Liver (tissue), 9 donors: ENCODE results near the gene EMX1. TPM values are rescaled to one million over a fixed set of nuclear protein-coding genes. Genes with fewer than 3 reads are reported as not detected.

ENCODE experiments used
- DNase-seq: peaks from one replicate; pipeline ENCODE4 v3.0.0-alpha.2; 2017; ENCODE audit warnings: low spot score
- H3K27ac ChIP-seq, 2 donors: one replicate each; pipeline ENCODE4 v1.7.0; 2013; ENCODE audit warnings: inconsistent platforms in 2 of 2, low read length in 2 of 2, control low read depth in 1 of 2, low read depth in 1 of 2, mild to moderate bottlenecking in 1 of 2
- H3K27me3 ChIP-seq, 4 donors: one replicate each; pipeline versions ENCODE4 v1.6.1 to v1.7.0; 2013; ENCODE audit warnings: low read length in 3 of 4, inconsistent platforms in 1 of 4, mild to moderate bottlenecking in 1 of 4, moderate library complexity in 1 of 4; ENCODE audit not compliant: control insufficient read depth in 4 of 4, insufficient read depth in 4 of 4
- H3K36me3 ChIP-seq, 4 donors: one replicate each; pipeline versions ENCODE4 v1.6.1 to v1.7.0; 2013; ENCODE audit warnings: low read length in 3 of 4, mild to moderate bottlenecking in 3 of 4, low read depth in 1 of 4, moderate library complexity in 1 of 4; ENCODE audit not compliant: control insufficient read depth in 4 of 4, insufficient read depth in 3 of 4
- H3K4me1 ChIP-seq, 4 donors: one replicate each; pipeline versions ENCODE4 v1.6.1 to v1.7.0; 2013; ENCODE audit warnings: low read length in 3 of 4, mild to moderate bottlenecking in 3 of 4, moderate library complexity in 1 of 4; ENCODE audit not compliant: control insufficient read depth in 4 of 4, insufficient read depth in 4 of 4
- H3K4me3 ChIP-seq, 3 donors: one replicate each; pipeline versions ENCODE4 v1.6.1 to v1.7.0; 2013; ENCODE audit warnings: low read length in 3 of 3, control low read depth in 1 of 3, low read depth in 1 of 3, mild to moderate bottlenecking in 1 of 3
- H3K9ac ChIP-seq, 2 donors: one replicate each; pipeline ENCODE4 v1.7.0; 2013; ENCODE audit warnings: low read length in 2 of 2, mild to moderate bottlenecking in 2 of 2, moderate library complexity in 2 of 2, control low read depth in 1 of 2, low read depth in 1 of 2
- H3K9me3 ChIP-seq, 4 donors: one replicate each; pipeline versions ENCODE4 v1.6.1 to v1.7.0; 2013; ENCODE audit warnings: low read length in 3 of 4; ENCODE audit not compliant: control insufficient read depth in 4 of 4
- ATF3 ChIP-seq: IDR thresholded peaks from 2 replicates; pipeline ENCODE4 v1.6.1; 2016; ENCODE audit warnings: antibody characterized with exemption
- CTCF ChIP-seq: fragments of 150-350 bp; IDR thresholded peaks from 2 replicates; pipeline ENCODE4 v1.5.1; 2017; ENCODE audit warnings: improper control_type of control experiment, low read depth, low read length; ENCODE audit not compliant: missing input control
- EGR1 ChIP-seq, 2 donors: IDR thresholded peaks; 2 replicates each; pipeline ENCODE4 v1.6.1; 2016 to 2018; ENCODE audit warnings: antibody characterized with exemption in 2 of 2, low read depth in 2 of 2
- FOXA1 ChIP-seq: IDR thresholded peaks from 2 replicates; pipeline ENCODE4 v1.6.1; 2016; ENCODE audit warnings: antibody characterized with exemption
- GABPA ChIP-seq, 2 donors: IDR thresholded peaks in 1 of 2; conservative IDR thresholded peaks in 1 of 2; 2 replicates each; pipeline ENCODE4 v1.6.1; 2016; ENCODE audit warnings: antibody characterized with exemption in 2 of 2, mild to moderate bottlenecking in 1 of 2, moderate library complexity in 1 of 2
- HNF4A ChIP-seq, 2 donors: conservative IDR thresholded peaks; 2 replicates each; pipeline ENCODE4 v1.6.1; 2016; ENCODE audit warnings: antibody characterized with exemption in 2 of 2, mild to moderate bottlenecking in 2 of 2
- HNF4G ChIP-seq: IDR thresholded peaks from 2 replicates; pipeline ENCODE4 v1.6.1; 2016; ENCODE audit warnings: antibody characterized with exemption
- JUND ChIP-seq, 2 donors: IDR thresholded peaks; 2 replicates each; pipeline ENCODE4 v1.6.1; 2016; ENCODE audit warnings: antibody characterized with exemption in 2 of 2
- MAX ChIP-seq: IDR thresholded peaks from 2 replicates; pipeline ENCODE4 v1.6.1; 2016; ENCODE audit warnings: antibody characterized with exemption
- NR2F2 ChIP-seq: IDR thresholded peaks from 2 replicates; pipeline ENCODE4 v1.6.1; 2016; ENCODE audit warnings: antibody characterized with exemption
- RAD21 ChIP-seq, 2 donors: IDR thresholded peaks; 2 replicates each; pipeline ENCODE4 v1.6.1; 2016; ENCODE audit warnings: antibody characterized with exemption in 2 of 2, mild to moderate bottlenecking in 2 of 2
- REST ChIP-seq: IDR thresholded peaks from 2 replicates; pipeline ENCODE4 v1.6.1; 2016; ENCODE audit warnings: antibody characterized with exemption, mild to moderate bottlenecking
- RXRA ChIP-seq, 2 donors: IDR thresholded peaks; 2 replicates each; pipeline ENCODE4 v1.6.1; 2017 to 2018; ENCODE audit warnings: antibody characterized with exemption in 2 of 2, mild to moderate bottlenecking in 1 of 2
- SP1 ChIP-seq: IDR thresholded peaks from 2 replicates; pipeline ENCODE4 v1.6.1; 2018; ENCODE audit warnings: antibody characterized with exemption, mild to moderate bottlenecking
- TAF1 ChIP-seq: conservative IDR thresholded peaks from 2 replicates; pipeline ENCODE4 v1.6.1; 2016; ENCODE audit warnings: antibody characterized with exemption, mild to moderate bottlenecking
- YY1 ChIP-seq: IDR thresholded peaks from 2 replicates; pipeline ENCODE4 v1.6.1; 2016; ENCODE audit warnings: antibody characterized with exemption, mild to moderate bottlenecking
- ZBTB33 ChIP-seq: IDR thresholded peaks from 2 replicates; pipeline ENCODE4 v1.6.1; 2016; ENCODE audit warnings: antibody characterized with exemption
- WGBS: extraction: QIAGEN DNeasy Blood & Tissue Kit; methylation state at CpG from one replicate; pipeline ENCODE4 v1.1.7; 2013; 5-methylcytosine and 5-hydroxymethylcytosine counted together
- polyA plus RNA-seq, 2 donors: library from polyadenylated mRNA; stranded (reverse) in 1 of 2; unstranded in 1 of 2; fragments of 200-250 nt in 1 of 2; fragments of >200 nt in 1 of 2; fragmentation: Nextera tagmentation in 1 of 2; extraction: Ambion mirVana in 1 of 2; gene quantifications; one replicate each; pipeline versions ENCODE4 v1.2.1 to v1.2.3, GENCODE V29; 2013 to 2015
- total RNA-seq, 2 donors: library from RNA; depleted of rRNA; stranded (reverse); fragments of >200 nt; gene quantifications; one replicate each; pipeline ENCODE4 v1.2.3, GENCODE V29; 2014
- donor health status: healthy.
- donor health status: healthy.
- donor health status: healthy.
- donor health status: healthy.
- donor health status: healthy.

Gene EMX1
- total and polyA plus RNA-seq, 4 donors = 0.06 to 0.18 (median 0.08) TPM; not detected in 1

- H3K36me3 ChIP-seq = no peaks in the 10 kb centered on the region
- no peaks in the 10 kb centered on the region for H3K9me3 ChIP-seq
- H3K4me1 ChIP-seq = peaks cover 31 to 51% (median 42%) of the 10 kb centered on the region in 4 donors
- H3K27ac ChIP-seq = peak overlapping the region; percentile 70 to 86
- no peaks in the 10 kb centered on the region for H3K27me3 ChIP-seq
- TF ChIP-seq ZBTB33 (no peak), YY1 (no peak), NR2F2 (no peak), JUND (IDR thresholded peaks at IDR 0.05) (peak in 1 of 2 donors; percentile 44), FOXA1 (no peak)
- DNase-seq = no peak
- no peak overlapping the region for H3K9ac ChIP-seq
- 61% methylated on average over 2 of the region's 2 CpGs for WGBS
- H3K4me3 ChIP-seq = no peak overlapping the region
Measured at GRCh38 chr2:72982219-72982618, 64.9 kb downstream of the EMX1 start.

- Histone ChIP-seq H3K4me1 (peaks cover 31 to 56% (median 47%) of the 10 kb centered on the region in 4 donors), H3K9ac (peak overlapping the region in 1 of 2 donors; percentile 53), H3K9me3 (no peaks in the 10 kb centered on the region), H3K4me3 (no peak overlapping the region), H3K36me3 (peaks cover 0 to 4% (median 1%) of the 10 kb centered on the region in 4 donors), H3K27ac (peak overlapping the region; percentile 70 to 86), H3K27me3 (no peaks in the 10 kb centered on the region)
- WGBS = 74% methylated on average over 11 of the region's 11 CpGs
- no peak for DNase-seq
- TF ChIP-seq REST = no peak
- peak; percentile 80 to 89 for TF ChIP-seq RXRA (IDR thresholded peaks at IDR 0.05)
- no peak for TF ChIP-seq EGR1 (IDR thresholded peaks at IDR 0.05; ENCODE audit: low read depth in 2 of 2)
- TF ChIP-seq JUND (IDR thresholded peaks at IDR 0.05) = no peak
- no peak for TF ChIP-seq CTCF
- no peak for TF ChIP-seq YY1
- TF ChIP-seq MAX = no peak
- peak; percentile 72 for TF ChIP-seq SP1
- TF ChIP-seq TAF1 = no peak
- no peak for TF ChIP-seq ZBTB33
- peak; percentile 68 to 77 for TF ChIP-seq HNF4A (conservative IDR thresholded peaks at IDR 0.05)
- TF ChIP-seq ATF3 = no peak
- TF ChIP-seq NR2F2 = no peak
- TF ChIP-seq RAD21 (IDR thresholded peaks at IDR 0.05) = no peak
- peak; percentile 50 for TF ChIP-seq HNF4G
- no peak for TF ChIP-seq GABPA (IDR thresholded peaks at IDR 0.05 in 1 of 2, conservative IDR thresholded peaks at IDR 0.05 in 1 of 2)
- no peak for TF ChIP-seq FOXA1
Measured at GRCh38 chr2:72982781-72983499, 65.6 kb downstream of the EMX1 start.
